Stimulated activated CD8-positive, alpha-beta memory T cell treated with anti-CD3 and anti-CD28 coated beads, Interleukin-7, amount 100 ng/mL, for 48 hours (primary cell): ENCODE measurements around the gene PLEKHA1.

Experiments
- DNase-seq, 2 donors: peaks; one replicate each; pipeline ENCODE4 v3.0.0-alpha.2; 2020; ENCODE audit warnings: low read depth in 1 of 2; ENCODE audit errors: extremely low read depth in 1 of 2

The PLEKHA1 gene

DNA sequence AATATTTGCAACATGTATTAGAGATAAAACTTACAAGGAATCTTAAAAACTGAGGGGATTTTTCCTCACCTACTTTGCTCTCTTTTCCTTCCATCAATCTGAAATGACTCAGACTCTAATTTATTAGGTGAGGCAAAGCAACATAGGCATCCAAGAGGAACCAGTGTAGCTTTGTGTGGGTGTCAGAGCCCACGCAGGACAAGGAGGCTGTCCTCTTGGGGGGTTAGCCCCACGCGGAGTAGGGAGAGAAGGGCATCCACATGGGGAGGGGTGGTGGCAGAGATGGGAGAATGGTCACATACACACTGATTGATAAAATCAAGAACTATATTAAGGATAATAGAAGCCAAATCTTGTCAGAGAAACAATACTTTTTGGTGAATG, 46.1 kb downstream of the PLEKHA1 start:
- no peak for DNase-seq

DNA sequence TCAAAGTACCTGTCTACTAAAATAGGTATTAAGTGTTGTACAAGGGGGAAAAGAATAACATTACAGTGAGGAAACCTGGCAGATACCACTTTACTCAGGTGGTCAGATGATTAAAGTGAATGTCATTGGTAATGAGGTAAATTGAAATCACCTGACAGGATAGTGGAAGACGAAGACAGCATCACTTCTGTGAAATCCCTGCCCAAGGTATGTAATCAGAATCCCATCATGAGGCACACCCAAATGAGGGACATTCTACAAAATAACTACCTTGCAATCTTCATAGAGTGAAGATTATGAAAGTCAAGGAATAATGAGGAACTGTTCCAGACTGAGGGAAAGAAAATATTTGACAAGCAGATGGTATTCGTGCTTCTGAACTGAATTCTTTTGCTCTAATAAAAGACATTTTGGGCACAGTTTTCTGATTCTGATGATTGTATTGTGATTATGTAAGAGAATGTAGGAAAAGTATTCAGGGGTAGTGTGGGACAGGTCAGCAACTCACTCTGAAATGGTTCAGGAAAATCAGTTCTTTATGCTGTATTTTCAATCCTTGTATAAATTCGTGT, 46.6 kb downstream of the PLEKHA1 start:
- no peak for DNase-seq

- no peak for DNase-seq
Measured at GRCh38 chr10:122421742-122422141, 47.2 kb downstream of the PLEKHA1 start.

DNA sequence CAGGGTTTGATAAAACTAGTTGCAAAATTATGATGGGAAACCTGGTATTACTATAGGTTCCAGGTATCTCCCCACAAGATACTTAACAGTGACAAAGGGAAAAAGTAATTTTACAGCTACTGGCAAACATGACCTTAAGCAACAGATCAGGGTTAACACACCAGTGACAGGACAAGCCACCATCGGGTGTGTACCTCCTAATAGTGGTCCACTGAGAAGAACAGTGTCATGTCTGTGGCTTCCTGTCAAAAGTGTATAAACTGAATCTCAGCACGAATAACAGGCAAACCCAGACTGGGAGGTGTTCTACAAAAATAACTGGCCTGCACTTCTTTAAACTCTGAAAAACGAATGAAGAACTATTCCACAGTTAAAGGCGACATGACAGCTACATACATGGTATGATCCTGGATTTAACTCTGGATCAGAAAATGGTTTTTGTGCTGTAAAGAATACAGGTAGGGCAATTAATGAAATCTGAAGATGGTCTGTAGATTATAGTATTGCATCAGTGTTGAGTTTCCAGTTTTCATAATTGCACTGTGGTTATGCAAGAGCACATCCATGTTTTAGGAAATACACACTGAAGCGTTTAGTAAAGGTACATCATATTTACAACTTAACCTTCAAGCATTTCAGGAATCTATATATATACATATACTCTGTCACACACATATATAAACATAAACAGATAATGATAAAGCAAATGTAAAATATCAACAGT, 47.9 kb downstream of the PLEKHA1 start:
- DNase-seq: peak in 1 of 2 donors; percentile 8

- no peak for DNase-seq
Measured at GRCh38 chr10:122424059-122424458, 49.6 kb downstream of the PLEKHA1 start.

DNA sequence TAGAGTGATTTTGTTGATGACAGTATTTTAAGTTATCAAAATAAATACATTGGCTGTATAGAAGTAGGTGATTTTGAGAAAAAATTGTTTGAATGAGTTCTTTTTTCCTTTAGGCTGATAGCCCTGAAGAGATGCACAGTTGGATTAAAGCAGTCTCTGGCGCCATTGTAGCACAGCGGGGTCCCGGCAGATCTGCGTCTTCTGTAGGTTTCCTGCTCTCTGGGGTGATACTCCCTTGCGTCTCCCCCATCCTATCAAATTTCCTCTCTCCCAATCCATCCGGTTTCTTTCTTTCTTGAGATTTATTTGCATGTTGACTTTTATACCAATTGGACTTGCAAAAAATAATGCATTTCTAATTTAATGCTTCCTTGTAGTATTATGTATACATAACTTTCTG, 52.3 kb downstream of the PLEKHA1 start:
- no peak for DNase-seq

DNA sequence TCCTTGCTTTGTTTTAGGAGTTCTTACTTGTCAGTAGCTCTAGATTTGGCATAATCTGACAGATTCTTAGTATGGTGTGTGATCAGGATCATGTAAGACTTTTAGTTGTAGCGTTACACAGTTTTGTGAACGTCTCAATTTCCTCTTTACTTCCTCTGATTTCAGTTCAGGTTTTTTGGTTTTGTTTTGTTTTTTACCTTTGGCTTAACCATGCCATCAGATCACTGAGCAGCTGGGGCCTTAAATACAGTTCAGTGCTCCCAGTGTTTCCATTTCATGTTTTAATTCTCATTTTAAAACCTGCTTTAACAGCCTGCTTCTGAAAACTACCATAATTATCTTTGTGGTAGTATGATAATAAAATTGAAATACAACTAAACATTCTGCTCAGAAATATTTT, 52.8 kb downstream of the PLEKHA1 start:
- no peak for DNase-seq

DNA sequence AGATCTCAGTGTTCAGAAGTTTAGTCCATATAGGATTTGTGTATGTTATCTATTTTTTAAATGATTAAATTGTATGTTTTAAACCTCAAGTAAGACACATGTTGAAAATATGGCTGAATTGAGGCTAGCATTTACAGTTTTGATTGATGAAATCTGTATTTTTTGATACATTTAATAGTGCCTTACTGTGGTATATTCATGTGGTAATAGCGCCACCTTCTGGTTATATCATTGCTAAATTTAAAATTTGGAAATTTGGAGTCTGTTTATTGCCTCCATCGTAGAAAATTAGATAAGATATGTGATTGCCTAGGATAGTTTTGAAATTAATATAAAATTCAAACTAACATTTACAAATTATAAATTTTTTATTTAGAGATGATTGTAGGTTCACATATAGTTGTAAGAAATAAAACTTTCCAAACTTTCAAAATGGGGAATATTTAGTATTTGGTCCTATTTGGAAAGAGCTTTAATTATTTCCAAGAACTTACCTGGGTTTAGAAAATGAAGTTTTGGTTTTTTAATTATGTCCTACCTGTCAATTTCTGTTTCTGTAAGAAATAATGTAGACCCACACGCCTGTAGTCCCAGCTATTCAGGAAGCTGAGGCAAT, 60.8 kb downstream of the PLEKHA1 start:
- DNase-seq: no peak

DNA sequence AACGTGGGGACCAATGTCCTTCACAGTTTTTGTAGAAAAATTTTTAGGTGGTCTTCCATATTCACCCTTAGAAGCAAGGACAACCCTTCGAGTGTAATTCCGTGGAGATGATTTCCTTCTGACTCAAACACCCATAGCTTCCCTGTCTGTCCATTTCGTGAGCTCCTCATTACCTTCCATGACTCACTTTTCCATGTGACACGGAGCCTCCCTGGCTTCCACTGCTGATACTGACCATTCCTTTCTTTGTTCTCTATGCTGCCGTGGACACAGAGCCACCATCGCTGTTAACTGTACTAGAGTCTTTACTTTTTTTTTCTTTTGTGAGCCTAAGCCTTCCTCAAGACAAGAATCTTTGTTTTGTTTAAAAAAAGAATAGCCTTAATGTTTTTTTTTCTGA, 67.5 kb downstream of the PLEKHA1 start:
- no peak for DNase-seq

GRCh38 chr10:122445469-122445868, 71.0 kb downstream of the PLEKHA1 start:
- no peak for DNase-seq

DNA sequence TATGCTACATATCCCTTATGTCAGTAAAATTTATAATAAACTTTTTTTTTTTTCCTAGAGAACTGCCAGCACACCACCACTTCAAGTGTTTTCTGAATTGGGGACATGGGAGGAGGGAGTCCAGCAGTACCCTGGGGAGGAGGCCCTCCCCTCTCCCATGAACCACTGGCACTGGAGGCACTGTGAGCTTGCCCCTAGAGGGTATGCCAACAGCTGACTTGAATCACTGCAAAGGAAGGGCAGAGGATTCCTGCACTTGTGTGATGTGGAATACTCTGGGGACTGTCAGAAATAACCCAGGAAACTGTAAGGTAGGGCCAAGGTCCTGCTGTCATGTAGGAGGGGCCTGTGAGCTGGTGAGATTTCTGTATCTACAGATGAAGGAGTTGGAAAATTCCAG, 71.4 kb downstream of the PLEKHA1 start:
- DNase-seq: no peak

DNA sequence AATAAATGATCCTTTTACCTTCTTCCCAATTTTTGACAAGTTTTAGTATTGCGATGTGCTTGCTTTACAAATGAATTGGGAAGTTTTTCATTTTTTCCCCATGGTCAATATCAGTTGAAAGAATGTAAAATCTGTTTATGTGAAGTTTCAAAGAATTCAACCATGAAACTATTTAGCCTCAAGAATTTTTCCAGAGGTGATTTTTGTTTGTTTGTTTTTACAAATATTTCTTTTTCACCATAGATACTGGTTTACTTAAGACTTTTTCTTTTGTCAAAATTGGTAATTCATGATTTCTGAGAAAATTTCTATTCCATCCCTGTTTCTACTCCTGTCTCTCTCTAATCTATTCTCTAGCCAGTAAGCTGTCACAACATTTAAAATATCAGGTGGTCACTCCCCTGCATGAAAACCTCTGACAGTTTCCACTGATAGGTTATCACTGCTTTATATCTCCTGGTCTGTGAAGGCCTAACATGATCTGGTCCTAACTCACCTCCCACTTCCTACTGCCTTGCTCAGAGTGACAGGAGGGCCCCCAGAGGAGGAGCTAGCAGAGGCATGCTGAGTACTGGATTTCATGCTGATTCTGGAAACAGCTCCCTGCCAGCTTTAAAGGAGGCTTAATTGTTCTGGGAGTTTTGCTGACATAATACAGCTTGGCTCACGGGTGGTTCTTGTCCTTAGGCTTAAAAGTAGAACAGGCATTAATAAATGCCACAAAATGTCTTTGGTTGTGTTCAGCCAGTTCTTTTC, 72.3 kb downstream of the PLEKHA1 start:
- no peak for DNase-seq

- DNase-seq: no peak
Measured at GRCh38 chr10:122448600-122448999, 74.1 kb downstream of the PLEKHA1 start.

DNA sequence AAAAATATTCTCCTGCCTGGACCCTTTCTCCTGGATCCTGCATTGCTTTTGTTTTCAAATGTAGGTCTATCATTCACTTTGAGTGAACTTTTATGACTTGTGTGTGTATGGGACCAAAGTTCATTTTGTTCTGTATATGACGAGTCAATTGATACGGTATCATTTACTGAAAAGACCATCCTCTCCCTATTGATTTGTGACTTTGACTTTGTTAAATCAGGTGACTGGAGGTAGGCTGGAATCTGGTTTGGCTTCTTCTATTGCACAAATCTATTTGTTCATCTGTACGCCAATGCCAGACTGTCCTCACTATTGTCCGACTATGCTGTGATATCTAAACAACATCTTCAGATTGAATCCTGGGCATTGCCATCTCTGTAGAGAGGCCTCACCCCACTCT, 74.6 kb downstream of the PLEKHA1 start:
- DNase-seq: no peak

DNA sequence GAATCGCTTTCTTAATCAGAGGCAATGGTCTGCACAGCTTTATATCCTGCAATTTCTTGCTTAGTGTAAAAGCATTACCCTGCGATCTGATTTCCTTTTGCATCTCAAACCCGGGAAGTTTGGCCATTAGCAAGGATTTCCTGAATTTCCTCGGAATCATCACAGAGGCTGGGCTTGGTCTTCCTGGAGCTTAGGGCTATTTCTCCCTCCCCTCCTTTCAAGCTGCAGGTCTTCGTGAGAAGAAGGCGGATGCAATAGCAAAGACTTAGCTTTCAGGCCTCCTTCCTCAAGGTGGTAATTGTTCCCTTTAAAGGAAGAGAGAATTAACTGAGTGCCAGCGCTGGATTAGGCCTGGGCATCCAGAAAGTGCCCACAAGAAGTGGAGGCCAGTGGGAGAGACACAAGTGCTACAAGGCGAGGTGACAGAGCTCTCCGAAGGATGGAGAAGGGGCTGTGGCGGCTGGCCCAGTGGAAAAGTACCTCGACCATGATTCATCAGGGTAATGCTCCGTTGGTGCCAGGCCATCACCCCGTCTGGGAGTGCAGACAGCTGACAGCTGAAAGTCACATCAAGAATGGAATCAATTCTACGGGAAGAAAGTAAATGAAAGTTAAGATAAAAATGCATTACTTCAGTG, 76.0 kb downstream of the PLEKHA1 start:
- DNase-seq: no peak

DNA sequence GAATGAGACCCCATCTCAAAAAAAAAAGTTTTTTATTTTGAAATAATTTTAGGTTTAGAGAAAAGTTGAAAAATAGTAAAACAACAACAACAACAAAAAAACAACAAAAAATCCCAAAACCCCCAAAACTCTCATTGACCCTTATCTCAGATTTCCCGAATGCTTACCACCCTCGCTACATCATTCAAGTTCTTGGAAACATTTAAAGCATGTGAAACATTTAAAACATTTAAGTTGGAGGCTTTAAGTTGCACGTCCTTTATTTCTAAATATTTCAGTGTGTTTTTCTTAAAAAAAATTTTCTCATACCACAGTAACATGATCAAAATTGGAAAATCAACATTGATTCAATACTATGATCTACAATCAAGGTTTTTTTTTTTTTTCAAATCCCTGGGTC, 79.6 kb downstream of the PLEKHA1 start:
- no peak for DNase-seq

DNA sequence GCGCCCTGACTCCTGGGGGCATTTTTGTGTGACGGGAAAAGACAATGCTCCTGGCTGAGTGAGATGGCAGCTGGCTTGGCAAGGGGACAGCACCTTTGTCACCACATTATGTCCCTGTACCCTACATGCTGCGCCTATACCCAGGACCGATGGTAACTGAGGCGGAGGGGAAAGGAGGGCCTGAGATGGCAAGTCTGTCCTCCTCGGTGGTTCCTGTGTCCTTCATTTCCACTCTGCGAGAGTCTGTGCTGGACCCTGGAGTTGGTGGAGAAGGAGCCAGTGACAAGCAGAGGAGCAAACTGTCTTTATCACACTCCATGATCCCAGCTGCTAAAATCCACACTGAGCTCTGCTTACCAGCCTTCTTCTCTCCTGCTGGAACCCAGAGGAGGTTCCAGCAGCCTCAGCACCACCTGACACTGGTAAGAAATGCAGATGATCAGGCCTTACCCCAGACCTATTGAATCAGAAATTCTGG, 80.1 kb downstream of the PLEKHA1 start, which contains the start of gene ARMS2:
ARMS2 (plus strand) TSS at position 51 of the 478 bp plus-strand sequence; CDS start at position 126, 75 bp downstream.
- no peak for DNase-seq

- DNase-seq: no peak
Measured at GRCh38 chr10:122455376-122456079, 81.0 kb downstream of the PLEKHA1 start.

DNA sequence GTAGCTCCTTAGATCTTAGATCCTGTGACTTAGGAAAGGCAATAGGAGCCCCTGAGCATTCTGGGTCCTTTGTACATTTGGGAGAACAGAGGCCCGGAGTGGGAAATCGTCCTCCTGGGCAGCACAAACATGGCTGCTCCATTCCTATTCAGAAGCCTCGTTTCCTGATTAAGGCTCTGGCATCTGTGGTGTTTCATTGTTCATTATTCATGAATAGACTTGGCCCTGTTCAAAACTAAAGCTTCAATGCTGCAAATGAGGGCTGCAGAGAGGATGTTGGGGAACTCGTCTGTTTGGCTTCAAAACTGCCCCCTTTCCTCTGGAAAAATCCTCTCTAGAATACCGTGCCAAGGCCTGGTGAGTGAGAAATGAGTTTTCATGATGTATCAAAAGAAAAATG, 83.4 kb downstream of the PLEKHA1 start:
- DNase-seq: no peak

GRCh38 chr10:122458693-122459092, 84.2 kb downstream of the PLEKHA1 start:
- no peak for DNase-seq
